RWPE2 (cell line): Measurements from ENCODE around the gene PTPN20.
"Not testable (repeated sequence)": the region's sequence is repeated elsewhere in the genome, so short reads cannot be mapped to it uniquely, and the experiment has no call there.

Experiments used
- ATAC-seq: fragments of 200-7000 bp; cut with Tn5 transposase; 3 replicates; pipeline ENCODE4 v1.9.1; 2021; ENCODE audit warnings: low read depth
- DNase-seq: peaks from one replicate; pipeline ENCODE4 v3.0.0-alpha.2; 2020; ENCODE audit warnings: low spot score
- H3K27ac ChIP-seq: fragments of 450-650 bp; 2 replicates; pipeline ENCODE4 v1.5.1; 2017; ENCODE audit warnings: mild to moderate bottlenecking; ENCODE audit not compliant: poor library complexity, severe bottlenecking
- H3K27me3 ChIP-seq: fragments of 250-450 bp; sonication (Bioruptor Pico); 2 replicates; pipeline ENCODE4 v1.5.1; 2021; ENCODE audit warnings: mild to moderate bottlenecking, moderate library complexity; ENCODE audit not compliant: insufficient read depth, poor library complexity, severe bottlenecking
- H3K36me3 ChIP-seq: fragments of 250-450 bp; sonication (Bioruptor Pico); 2 replicates; pipeline ENCODE4 v1.5.1; 2020; ENCODE audit warnings: low read depth, mild to moderate bottlenecking, moderate library complexity
- H3K4me1 ChIP-seq: fragments of 250-450 bp; sonication (Bioruptor Pico); 2 replicates; pipeline ENCODE4 v1.5.1; 2021; ENCODE audit warnings: mild to moderate bottlenecking, moderate library complexity; ENCODE audit not compliant: insufficient read depth, poor library complexity, severe bottlenecking
- H3K4me3 ChIP-seq: fragments of 250-450 bp; sonication (Bioruptor Pico); 2 replicates; pipeline ENCODE4 v1.5.1; 2021; ENCODE audit warnings: mild to moderate bottlenecking, moderate library complexity; ENCODE audit not compliant: severe bottlenecking
- H3K9me3 ChIP-seq: fragments of 250-450 bp; sonication (Bioruptor Pico); 2 replicates; pipeline ENCODE4 v1.5.1; 2021; ENCODE audit warnings: mild to moderate bottlenecking, moderate library complexity; ENCODE audit not compliant: severe bottlenecking
- CTCF ChIP-seq: fragments of 450-650 bp; IDR thresholded peaks from one replicate; pipeline ENCODE4 v1.5.1; 2017; ENCODE audit warnings: mild to moderate bottlenecking, moderate library complexity; ENCODE audit not compliant: poor library complexity, severe bottlenecking

The PTPN20 gene

GRCh38 chr10:46963356-46963755 is 52.1 kb downstream of the PTPN20 start:
- not testable (repeated sequence) for H3K4me1 ChIP-seq, H3K9me3 ChIP-seq, H3K4me3 ChIP-seq, H3K27ac ChIP-seq, H3K36me3 ChIP-seq, DNase-seq, ATAC-seq, H3K27me3 ChIP-seq

DNA sequence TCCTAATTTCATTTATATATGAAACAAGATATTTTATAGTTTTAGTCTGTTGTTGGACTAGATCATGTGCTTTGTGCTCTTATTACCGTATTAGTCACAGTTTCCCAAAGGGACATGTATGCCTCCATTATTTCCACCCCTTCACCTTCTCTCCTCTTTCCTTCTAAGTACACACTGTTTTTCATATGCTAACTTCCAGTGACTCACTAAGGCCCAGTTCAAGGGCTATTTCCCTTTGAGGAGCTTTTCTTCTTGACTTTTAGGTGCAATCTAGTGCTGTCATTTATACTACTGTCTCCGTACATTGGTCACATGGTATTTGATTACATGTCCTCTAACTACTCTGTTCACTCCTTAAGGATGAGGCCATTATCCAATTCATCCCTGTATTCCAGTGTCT is 55.8 kb downstream of the PTPN20 start:
- not testable (repeated sequence) for H3K36me3 ChIP-seq, H3K27me3 ChIP-seq, H3K4me1 ChIP-seq, H3K9me3 ChIP-seq, H3K27ac ChIP-seq, DNase-seq, ATAC-seq, H3K4me3 ChIP-seq

DNA sequence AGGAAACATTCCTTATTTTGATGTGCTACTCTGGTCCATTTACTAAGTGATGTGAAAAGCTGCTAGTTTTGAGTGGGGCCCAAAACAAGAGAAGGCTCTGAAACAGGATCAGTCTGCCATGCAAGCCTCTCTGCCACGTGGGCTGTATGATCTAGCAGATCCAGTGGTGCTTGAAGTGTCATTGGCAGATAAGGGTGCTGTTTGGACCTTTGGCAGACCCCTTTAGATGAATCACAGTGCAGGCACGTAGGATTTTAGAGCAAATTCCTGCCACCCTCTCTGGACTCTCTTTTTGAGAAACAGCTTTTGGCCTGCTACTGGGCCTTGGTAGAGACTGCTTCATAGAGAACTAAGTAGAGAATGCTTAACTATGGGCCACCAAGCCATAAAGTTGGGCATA is 69.0 kb downstream of the PTPN20 start:
- H3K4me3 ChIP-seq, DNase-seq, H3K27me3 ChIP-seq, ATAC-seq, H3K36me3 ChIP-seq, H3K27ac ChIP-seq, H3K9me3 ChIP-seq, H3K4me1 ChIP-seq: not testable (repeated sequence)

DNA sequence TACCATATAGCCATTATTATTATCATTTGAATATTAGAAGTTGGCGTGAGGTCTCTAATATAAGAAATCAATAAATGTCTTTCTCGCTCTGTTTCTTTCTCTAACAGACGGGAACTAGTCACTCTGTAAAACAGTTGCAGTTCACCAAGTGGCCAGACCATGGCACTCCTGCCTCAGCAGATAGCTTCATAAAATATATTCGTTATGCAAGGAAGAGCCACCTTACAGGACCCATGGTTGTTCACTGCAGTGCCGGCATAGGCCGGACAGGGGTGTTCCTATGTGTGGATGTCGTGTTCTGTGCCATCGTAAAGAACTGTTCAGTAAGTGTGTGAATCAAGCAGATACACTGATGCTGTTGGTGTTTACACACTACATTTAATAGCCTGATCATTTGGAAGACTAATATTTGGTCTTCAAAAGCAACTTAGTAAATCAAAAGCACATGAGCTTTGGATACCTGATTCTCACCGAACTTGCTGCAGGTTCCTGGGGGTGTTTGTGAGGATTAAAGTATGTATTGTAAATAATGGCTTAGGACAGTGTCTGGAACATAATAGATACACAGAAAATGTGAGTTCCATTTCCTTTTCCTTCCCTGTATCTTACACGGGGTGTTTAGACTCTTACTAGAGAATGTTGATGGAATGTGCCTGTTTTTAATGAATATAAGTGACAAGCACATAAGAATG is 76.2 kb downstream of the PTPN20 start:
- not testable (repeated sequence) for H3K4me3 ChIP-seq, H3K36me3 ChIP-seq, H3K4me1 ChIP-seq, H3K27me3 ChIP-seq, H3K27ac ChIP-seq, DNase-seq, H3K9me3 ChIP-seq
- peak; percentile 99 for ATAC-seq

GRCh38 chr10:46992803-46993561 is 81.8 kb downstream of the PTPN20 start:
- no peaks in the 10 kb centered on the region for H3K27me3 ChIP-seq
- peak; percentile 66; the same call in 2 of the 3 replicates for ATAC-seq
- DNase-seq: no peak
- H3K9me3 ChIP-seq: no peaks in the 10 kb centered on the region
- no peak overlapping the region for H3K4me3 ChIP-seq
- no peak overlapping the region for H3K27ac ChIP-seq
- H3K36me3 ChIP-seq: no peaks in the 10 kb centered on the region
- no peaks in the 10 kb centered on the region for H3K4me1 ChIP-seq
- peak; percentile 59 for TF ChIP-seq CTCF

DNA sequence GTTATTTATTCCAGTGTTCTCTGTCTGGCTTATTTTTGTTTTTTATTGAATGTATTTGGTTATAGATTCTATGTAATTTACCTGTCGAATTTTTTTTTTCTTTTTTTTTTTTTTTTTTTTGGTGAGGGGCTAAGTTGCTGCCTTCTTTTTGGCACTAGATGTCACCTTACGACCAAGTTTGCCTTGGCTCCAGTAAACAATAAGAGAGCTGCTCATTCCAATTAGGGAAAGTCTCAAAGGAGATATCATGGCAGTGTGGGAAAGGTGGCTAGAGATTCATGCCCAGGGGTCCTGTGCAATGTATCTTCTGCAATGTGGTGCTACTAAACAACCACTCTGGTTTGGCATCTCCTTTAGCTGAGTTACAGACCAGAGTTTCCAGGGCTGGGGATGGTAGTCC is 84.0 kb downstream of the PTPN20 start:
- Histone ChIP-seq H3K4me1 (no peaks in the 10 kb centered on the region), H3K27ac (no peak overlapping the region), H3K36me3 (no peaks in the 10 kb centered on the region), H3K27me3 (no peaks in the 10 kb centered on the region), H3K9me3 (no peaks in the 10 kb centered on the region), H3K4me3 (no peak overlapping the region)
- DNase-seq: no peak
- ATAC-seq: no peak
- TF ChIP-seq CTCF: no peak

- no peak for DNase-seq
- H3K4me3 ChIP-seq: no peak overlapping the region
- TF ChIP-seq CTCF: no peak
- peaks cover 5% of the 10 kb centered on the region for H3K27me3 ChIP-seq
- no peak for ATAC-seq
- H3K27ac ChIP-seq: no peak overlapping the region
- no peaks in the 10 kb centered on the region for H3K36me3 ChIP-seq
- no peaks in the 10 kb centered on the region for H3K9me3 ChIP-seq
- H3K4me1 ChIP-seq: no peaks in the 10 kb centered on the region
These were observed 87.0 kb downstream of the PTPN20 start for GRCh38 chr10:46998192-46998591.
